Measurements from ENCODE around the gene PHLDB1.

DNA sequence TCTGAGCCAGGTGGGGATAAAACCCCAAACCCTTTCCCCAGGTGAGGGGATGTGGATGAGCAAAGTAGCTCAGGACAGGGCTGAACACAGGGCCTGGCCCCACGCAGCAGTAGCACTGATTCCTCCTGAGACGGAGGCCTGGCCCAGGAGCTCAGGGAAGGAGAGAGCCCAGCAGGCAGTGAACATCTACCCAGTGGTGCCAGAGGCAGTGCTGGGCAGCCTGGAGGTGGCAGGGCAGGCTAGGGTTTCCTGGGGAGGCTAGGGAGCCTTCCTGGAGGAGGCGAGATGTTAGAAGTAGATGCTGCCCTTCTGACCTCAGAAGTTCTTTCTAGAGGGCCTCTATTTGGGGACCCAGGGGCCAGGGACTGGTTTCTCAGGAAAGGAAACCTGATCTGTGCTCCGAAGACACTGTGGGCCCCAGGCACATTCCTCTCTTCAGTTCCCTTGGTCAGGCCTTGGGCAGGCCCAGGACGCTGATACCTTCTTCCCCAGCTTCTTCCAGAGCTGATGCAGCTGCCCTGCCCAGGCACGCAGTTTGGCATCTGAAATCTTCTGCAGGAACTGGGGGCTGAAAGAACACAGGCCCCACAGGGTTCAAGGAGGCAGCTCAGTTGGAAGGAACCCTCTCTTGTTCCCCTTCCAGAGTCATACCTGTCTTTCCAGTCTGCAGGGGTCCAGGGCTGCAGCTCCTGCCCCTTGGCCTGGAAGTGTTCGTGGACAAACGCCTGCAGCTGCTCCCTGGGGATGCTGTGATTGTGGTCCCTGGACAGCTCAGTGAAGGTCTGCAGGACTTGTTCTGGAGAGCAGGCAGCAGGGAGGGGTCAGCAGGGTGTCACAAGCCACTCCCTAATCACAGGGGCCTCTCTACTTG, 55.2 kb downstream of the PHLDB1 start:
- TF ChIP-seq CTCF (IDR thresholded peaks at IDR 0.05; ENCODE audit: insufficient read depth, low read depth, low read length) (no peak), EZH2 (IDR thresholded peaks at IDR 0.05; ENCODE audit: insufficient read depth, low read length) (no peak)

Measured in astrocyte (in vitro differentiated cells and primary cell).